GM12872 (cell line): Measurements from ENCODE around the gene MDM2.

Source experiments
- TF ChIP-seq, protein P1 (sequence below): IDR thresholded peaks from 3 replicates; pipeline ENCODE4 v1.5.1; 2011; ENCODE audit warnings: low read depth, mild to moderate bottlenecking, low read length, moderate library complexity; ENCODE audit not compliant: insufficient read depth

Gene MDM2

DNA sequence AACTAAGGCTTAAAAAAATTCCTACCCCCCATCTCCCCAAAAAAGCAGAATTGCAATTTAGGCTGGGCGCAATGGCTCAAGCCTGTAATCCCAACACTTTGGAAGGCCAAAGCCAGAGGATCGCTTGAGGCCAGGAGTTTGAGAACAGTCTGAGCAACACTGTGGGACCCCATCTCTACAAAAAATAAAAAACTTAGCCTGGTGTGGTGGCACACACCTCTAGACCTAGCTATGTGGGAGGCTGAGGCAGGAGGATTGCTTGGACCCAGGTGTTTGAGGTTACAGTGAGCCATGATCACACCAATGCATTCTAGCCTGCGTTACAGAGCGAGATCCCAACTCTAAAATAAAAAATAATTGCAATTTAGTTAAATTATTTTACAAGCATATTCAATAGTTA is 70.9 kb downstream of the MDM2 start:
- TF ChIP-seq, protein P1, sequence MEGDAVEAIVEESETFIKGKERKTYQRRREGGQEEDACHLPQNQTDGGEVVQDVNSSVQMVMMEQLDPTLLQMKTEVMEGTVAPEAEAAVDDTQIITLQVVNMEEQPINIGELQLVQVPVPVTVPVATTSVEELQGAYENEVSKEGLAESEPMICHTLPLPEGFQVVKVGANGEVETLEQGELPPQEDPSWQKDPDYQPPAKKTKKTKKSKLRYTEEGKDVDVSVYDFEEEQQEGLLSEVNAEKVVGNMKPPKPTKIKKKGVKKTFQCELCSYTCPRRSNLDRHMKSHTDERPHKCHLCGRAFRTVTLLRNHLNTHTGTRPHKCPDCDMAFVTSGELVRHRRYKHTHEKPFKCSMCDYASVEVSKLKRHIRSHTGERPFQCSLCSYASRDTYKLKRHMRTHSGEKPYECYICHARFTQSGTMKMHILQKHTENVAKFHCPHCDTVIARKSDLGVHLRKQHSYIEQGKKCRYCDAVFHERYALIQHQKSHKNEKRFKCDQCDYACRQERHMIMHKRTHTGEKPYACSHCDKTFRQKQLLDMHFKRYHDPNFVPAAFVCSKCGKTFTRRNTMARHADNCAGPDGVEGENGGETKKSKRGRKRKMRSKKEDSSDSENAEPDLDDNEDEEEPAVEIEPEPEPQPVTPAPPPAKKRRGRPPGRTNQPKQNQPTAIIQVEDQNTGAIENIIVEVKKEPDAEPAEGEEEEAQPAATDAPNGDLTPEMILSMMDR, result no peak

DNA sequence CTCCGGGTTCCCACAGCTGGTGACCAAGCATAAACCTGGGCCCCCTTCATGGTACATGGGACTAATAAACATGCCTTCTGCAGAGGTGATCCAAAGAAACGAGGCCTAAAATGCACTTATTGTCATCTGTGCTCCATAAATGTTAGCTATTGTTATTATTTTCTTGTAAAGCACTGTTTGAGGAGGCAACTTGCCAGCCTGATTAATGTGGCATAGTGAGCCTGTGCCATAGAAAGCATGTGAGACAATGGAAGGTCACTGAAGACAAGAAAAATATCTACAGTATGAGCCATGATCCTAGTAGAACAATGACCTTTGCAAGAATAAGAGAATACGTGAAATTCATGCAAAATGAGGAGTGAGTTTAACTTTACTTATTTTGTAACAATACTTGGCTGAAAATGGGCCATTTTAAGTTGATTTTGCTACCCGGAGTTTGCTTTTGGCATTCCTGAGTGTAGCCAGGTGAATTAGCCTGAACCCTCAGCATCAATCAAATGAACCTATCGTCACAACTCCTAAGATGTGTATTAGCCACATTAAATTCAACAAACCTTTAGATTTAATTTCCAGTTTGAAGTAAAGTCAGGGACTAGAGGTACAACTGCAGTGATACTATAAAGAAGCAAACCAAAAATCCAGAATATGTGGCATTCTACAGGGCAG is 72.8 kb downstream of the MDM2 start:
- TF ChIP-seq, protein P1, result no peak

DNA sequence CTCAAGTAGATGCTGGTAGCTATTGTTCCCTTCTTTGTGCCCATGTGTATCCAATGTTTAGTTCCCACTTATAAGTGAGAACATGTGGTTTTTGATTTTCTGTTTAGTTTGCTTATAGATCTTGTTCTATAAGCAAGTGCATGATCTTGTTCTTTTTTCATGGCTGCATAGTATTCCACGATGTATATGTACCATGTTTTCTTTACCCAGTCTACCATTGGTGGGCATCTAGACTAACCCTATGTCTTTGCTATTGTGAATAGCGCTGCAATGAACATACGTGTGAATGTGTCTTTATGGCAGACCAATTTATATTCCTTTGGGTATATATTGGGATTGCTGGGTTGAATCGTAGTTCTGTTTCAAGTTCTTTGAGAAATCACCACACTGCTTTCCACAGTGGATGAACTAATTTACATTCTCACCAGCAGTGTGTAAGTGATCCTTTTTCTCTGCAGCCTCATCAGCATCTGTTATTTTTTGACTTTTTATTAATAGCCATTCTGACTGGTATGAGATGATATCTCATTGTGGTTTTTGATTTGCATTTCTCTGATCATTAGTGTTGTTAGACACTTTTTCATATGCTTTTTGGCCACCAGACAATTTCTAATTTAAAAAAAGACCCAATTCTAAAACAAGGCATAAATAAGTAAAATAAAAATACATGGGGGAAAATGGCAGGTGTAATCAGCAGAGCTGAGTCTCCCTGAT is 74.4 kb downstream of the MDM2 start:
- TF ChIP-seq, protein P1, result no peak

DNA sequence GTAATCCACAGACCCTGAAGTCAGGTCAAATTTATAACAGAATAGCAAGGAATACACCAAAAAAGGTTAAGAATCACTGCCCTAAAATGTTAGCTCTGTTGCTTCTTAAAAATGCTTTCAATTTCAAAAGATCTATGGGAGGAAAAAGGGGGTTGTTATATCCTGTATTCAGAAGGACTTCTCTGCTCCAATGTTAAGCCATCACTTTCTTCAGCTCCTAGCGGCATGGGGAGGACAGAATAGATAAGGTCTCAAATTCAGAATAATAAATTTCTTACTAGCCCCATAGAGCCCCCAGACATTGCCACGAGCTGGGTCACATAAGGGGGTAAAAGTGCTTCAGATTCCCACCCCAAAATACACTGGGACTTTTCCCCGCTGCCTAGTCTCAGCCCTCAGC is 75.2 kb downstream of the MDM2 start:
- TF ChIP-seq, protein P1, result no peak

DNA sequence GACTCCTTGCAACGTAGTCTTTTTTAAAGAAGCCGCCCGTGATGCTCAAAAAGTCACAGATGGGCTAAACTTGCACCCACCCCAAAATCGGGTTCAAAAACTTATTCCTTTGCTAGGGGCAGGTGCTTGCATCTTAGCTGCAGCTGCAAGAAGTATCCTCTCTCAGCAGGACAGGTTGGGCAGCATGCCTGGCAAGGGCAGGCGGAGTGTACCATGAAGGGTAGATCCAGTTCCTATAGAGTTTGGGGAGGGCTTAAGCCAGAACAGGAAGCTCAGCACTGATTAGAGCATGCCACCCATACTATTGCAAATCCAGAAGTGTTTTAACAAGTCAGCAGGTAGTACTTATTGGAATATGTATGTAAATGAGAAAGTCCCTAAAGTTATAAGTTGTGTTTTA is 76.3 kb downstream of the MDM2 start:
- TF ChIP-seq, protein P1, result no peak

DNA sequence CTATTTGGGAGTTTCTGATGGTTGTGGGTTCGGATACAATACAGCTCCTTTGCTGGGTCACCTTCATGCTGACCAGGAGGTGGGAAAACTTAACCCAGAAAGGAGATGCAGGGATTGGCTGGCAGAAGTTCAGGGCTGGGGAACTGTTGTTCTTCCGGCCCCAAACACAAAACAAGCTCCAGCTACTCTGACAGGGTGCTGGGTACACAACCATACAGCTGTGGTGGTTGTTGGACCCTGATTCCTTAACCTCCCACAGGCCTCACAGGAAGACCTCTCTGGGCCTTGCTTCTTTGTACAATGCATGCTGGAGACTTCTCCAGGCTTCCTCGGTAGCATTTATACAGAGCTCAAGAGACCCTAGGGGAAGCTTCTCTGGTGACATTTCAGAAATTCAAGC is 77.4 kb downstream of the MDM2 start:
- TF ChIP-seq, protein P1, result no peak

DNA sequence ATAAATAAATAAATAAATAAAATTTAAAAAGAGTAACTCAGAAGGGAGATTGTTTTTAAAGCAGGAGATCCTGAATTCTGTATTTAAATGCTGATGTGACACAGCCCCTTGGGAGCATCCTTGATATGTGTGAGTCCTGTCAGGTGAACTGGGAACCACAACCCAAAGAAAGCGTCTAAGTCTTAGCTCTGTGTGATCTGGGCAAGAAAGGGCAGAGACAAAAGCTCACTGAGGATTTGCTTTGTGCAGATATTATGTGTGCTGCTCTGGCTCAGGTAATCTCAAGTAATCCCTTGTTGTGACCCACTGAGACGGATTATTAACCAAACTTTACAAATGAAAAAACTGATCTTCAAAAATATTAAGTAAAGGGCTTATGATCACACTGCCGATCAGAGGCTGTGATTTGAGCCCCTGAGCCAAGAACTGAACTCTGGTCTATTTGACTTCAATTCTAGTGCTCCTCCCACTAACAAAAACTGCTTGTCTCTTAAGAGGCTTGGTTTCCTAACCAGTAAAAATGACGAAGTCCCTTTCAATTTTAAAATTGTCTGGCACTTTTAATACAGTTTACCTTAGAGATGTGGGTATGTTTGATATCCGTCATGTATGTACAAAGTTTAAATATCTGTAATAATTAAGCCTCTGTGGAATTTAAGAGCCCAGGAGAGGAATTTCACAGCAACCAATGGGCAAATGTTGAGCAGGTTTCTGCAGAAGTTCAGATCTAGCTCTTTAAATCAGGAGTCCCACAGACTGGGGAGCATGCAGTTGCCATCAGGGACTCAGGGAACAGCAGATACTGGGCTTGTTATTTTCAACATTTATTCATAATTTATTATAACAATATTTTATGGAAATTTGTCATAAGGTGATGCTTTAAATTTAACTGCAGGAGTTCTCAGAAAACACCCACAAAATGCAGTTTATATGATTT is 78.9 kb downstream of the MDM2 start:
- TF ChIP-seq, protein P1, result no peak
